ENCODE results near the gene TMEM81.

Gene TMEM81

DNA sequence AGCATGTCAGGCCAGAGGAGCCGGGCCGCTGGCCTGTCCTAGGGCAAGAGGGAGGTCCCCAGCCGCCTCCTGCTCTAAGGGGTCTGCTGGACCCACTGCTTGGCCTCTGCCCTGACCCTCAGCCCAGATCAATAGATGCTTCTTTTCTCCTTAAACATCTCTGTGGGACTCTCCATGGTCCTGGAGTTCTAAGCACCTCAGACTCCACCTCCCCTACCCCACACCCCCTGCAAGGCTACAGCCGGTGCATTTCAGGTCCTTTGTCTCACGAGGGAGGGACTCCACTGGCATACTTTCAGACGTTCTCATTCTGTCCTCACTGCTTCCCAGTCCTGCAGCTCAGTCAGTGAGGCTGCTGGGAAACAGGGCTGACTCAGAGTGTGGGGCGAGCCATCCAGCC is 30.2 kb downstream of the TMEM81 start:
- H3K27ac ChIP-seq = no peak overlapping the region
- no peak for TF ChIP-seq CTCF (conservative IDR thresholded peaks at IDR 0.05)
- TF ChIP-seq ZFX (IDR thresholded peaks at IDR 0.05) = no peak

GRCh38 chr1:205053296-205053695 is 31.0 kb downstream of the TMEM81 start:
- no peak overlapping the region for H3K27ac ChIP-seq
- TF ChIP-seq ZFX (IDR thresholded peaks at IDR 0.05) (no peak), CTCF (conservative IDR thresholded peaks at IDR 0.05) (no peak)

GRCh38 chr1:205052690-205053089 is 31.6 kb downstream of the TMEM81 start:
- TF ChIP-seq CTCF (conservative IDR thresholded peaks at IDR 0.05) (no peak), ZFX (IDR thresholded peaks at IDR 0.05) (no peak)

DNA sequence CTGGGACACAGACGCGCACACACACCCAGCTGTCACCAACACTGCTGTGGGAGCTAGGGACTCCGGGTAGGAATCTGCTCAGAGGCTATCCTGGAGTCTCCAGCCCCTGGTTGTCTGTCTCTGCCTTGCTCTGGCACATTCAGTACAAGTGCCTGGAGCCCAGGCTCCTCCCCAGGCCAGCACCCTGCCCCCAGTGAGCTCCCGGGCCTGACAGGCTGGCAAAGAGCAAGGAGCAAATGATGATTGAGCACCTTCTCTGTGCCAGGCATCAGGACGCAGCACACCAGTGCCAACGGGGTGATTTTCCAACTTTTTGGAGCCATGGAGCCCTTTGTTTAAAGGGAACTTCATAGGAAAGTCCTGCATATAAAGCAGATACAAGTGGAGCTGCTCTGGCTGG is 34.8 kb downstream of the TMEM81 start:
- TF ChIP-seq ZFX (IDR thresholded peaks at IDR 0.05) = no peak
- no peak for TF ChIP-seq CTCF (conservative IDR thresholded peaks at IDR 0.05)
- no peak overlapping the region for H3K27ac ChIP-seq

More at GRCh38 chr1:205052690-205053089, 31.6 kb downstream of the TMEM81 start:
- no peak overlapping the region for H3K27ac ChIP-seq

DNA sequence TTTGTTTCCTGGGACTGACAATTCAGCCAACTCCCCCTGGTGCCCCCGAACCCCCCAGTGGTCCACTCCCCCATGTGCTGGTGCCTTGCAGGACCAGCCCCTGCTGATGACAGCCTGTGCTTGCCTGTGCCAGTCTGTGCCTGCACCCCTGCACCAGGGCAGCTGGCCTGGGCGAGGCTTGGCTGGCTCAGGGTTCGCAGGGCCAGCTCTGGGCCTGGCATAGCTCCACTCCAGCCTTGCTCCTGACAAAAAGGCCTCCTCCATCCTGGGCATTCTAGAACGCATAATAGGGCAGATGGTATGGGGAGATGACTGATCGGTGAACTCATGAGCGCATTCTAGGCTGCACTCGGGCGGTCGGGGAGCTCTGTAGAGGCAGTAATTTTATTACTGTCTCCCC is 35.9 kb downstream of the TMEM81 start:
- no peak for TF ChIP-seq ZFX (IDR thresholded peaks at IDR 0.05)
- no peak overlapping the region for H3K27ac ChIP-seq

GRCh38 chr1:205047764-205048231 is 36.5 kb downstream of the TMEM81 start:
- no peak for TF ChIP-seq CTCF (conservative IDR thresholded peaks at IDR 0.05)
- TF ChIP-seq ZFX (IDR thresholded peaks at IDR 0.05) = no peak
- no peak overlapping the region for H3K27ac ChIP-seq

DNA sequence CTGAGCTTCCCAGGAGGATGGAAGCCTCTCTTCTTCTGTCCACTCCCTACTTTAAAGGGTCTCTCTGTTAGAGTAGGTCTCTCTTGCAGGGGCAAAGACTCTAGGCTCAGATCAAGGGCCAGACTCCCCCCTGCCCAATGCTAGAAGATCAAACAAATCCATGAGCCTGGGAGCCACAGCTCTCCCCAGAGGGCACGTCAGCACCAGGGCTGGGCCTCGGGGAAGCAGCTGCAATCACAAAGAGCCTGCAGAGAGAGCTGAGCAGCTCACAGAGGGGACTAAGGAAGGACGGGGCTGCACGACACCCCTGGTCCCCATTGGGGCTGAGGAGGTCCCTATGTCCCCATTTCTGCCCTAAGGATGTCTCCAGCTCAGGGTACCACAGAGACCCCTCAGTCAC is 37.4 kb downstream of the TMEM81 start:
- no peak overlapping the region for H3K27ac ChIP-seq
- TF ChIP-seq CTCF (conservative IDR thresholded peaks at IDR 0.05) = no peak

DNA sequence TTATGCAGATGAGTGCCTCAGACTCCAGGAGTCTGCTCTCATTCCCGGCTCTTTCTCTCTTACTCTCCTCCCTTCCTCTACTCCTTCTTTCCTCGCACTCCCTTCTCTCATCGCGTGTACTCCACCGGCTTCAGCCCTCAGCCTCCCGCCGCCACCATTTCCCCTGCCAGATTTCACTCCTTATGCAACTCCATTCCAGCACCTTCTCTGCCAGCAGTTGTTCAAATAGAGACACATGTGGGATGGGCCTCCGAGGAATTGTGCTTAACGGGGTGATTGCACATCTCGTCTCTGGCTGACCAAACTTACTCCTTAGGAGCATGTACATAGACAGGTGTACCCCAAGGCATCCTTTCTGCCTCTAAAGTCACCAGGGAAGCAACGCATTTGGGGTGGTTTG is 39.1 kb downstream of the TMEM81 start:
- no peak for TF ChIP-seq CTCF (conservative IDR thresholded peaks at IDR 0.05)
- TF ChIP-seq ZFX (IDR thresholded peaks at IDR 0.05) = no peak
- no peak overlapping the region for H3K27ac ChIP-seq
